Measurements from ENCODE around the gene TMUB2. TPM values are rescaled to one million over a fixed set of nuclear protein-coding genes. Genes with fewer than 3 reads are reported as not detected.

TMUB2 gene
- total RNA-seq, 1 donor from 2014 or later = 33.5 TPM

DNA sequence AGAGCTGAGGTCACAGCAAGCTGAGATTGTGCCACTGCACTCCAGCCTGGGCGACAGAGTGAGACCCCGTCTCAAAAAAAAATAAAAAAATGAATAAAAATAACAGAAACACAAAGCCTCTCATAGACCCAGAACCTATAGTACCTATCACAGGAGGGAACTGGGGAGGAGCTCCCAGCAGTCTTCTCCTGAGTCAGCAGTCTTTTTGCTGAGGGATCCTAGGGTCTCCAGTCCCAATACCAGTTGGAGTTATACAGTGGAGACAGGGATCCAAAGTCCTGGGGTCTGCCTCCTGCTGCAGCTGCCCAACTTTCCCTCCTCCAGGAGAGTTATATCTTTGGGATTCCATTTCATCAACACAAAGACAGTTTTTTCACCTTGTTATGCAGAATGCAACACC is 3.7 kb upstream of the TMUB2 start:
- Mint-ChIP-seq H3K4me1 (peaks cover 36% of the 10 kb centered on the region), H3K27ac (ENCODE audit: unreplicated experiment) (no peak overlapping the region), H3K27me3 (ENCODE audit: low read depth) (peaks cover 4% of the 10 kb centered on the region), H3K4me3 (peak overlapping the region; percentile 76), H3K9me3 (no peaks in the 10 kb centered on the region), H3K36me3 (ENCODE audit: low read depth) (peaks cover 19% of the 10 kb centered on the region)
- TF ChIP-seq, protein P1, sequence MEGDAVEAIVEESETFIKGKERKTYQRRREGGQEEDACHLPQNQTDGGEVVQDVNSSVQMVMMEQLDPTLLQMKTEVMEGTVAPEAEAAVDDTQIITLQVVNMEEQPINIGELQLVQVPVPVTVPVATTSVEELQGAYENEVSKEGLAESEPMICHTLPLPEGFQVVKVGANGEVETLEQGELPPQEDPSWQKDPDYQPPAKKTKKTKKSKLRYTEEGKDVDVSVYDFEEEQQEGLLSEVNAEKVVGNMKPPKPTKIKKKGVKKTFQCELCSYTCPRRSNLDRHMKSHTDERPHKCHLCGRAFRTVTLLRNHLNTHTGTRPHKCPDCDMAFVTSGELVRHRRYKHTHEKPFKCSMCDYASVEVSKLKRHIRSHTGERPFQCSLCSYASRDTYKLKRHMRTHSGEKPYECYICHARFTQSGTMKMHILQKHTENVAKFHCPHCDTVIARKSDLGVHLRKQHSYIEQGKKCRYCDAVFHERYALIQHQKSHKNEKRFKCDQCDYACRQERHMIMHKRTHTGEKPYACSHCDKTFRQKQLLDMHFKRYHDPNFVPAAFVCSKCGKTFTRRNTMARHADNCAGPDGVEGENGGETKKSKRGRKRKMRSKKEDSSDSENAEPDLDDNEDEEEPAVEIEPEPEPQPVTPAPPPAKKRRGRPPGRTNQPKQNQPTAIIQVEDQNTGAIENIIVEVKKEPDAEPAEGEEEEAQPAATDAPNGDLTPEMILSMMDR (conservative IDR thresholded peaks at IDR 0.05) = no peak
- DNase-seq (ENCODE audit: low read depth, low spot score) = no peak

DNA sequence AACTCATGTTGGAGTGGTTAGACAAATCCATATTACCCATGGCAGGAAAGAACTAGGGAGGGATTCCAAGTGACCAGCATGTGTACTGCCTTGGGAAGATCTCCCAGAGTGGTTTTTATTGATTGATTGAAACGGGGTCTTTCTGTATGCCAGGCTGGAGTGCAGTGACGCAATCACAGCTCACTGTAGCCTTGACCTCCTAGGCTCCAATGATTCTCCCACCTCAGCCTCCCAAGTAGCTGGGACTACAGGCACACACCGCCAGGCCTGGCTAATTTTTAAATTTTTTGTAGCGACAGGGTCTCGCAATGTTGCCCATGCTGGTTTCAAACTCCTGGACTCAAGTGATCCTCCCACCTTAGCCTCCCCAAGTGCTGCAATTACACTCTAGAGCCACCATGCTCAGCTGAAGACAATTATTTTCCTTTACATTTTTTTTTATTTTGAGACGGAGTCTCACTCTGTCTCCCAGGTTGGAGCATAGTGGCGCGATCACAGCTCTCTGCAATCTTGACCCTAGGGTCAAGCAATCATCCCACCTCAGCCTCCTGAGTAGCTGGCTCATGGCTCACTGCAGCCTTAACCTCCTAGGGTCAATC is 2.5 kb upstream of the TMUB2 start:
- DNase-seq (ENCODE audit: low read depth, low spot score) = no peak
- H3K9me3 Mint-ChIP-seq = no peaks in the 10 kb centered on the region
- H3K27ac Mint-ChIP-seq (ENCODE audit: unreplicated experiment) = peak overlapping the region; percentile 81
- peaks cover 37% of the 10 kb centered on the region for H3K4me1 Mint-ChIP-seq
- peaks cover 4% of the 10 kb centered on the region for H3K27me3 Mint-ChIP-seq (ENCODE audit: low read depth)
- TF ChIP-seq, protein P1 (conservative IDR thresholded peaks at IDR 0.05) = no peak
- peaks cover 12% of the 10 kb centered on the region for H3K36me3 Mint-ChIP-seq (ENCODE audit: low read depth)
- peak overlapping the region; percentile 99 for H3K4me3 Mint-ChIP-seq

DNA sequence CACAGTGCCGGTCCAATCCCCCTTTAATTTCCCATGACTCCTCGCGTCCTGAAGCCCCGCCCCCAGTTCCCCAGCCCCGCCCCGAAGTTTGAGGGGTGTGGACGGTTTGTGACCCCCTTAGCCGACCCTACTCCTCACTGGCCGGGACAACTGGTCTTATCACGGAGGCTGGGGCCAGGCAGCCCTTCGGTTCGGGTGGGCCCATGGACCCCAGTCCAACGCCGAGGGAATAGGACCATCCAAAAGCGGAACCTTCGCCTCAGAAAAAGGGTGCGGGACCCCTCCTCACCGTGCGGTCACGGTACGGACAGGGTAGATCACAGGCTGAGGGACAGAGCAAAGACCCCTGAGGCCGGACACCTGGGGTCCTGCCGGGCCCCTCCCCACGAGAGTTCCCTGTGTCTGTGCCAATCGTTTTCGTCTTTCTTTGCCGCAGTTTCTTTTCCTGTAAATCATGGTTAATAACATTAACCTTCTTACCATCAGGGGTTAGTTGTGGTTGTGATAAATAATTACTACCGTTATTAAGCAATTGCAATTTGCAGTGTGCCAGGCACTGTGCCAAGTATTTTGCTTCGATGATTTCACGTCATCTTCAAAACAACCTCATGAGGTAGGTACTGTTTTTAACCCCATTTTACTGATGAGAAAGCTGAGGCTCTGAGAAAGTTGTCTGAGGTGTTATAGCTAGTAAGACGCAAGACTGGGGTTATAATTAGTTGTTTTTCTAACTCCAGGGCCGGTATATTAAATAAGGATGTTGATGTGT is 543 bp downstream of the TMUB2 start:
- TF ChIP-seq, protein P1 (conservative IDR thresholded peaks at IDR 0.05) = no peak
- DNase-seq (ENCODE audit: low read depth, low spot score) = no peak
- Mint-ChIP-seq H3K9me3 (no peaks in the 10 kb centered on the region), H3K4me3 (peak overlapping the region; percentile 99), H3K4me1 (peaks cover 43% of the 10 kb centered on the region), H3K36me3 (ENCODE audit: low read depth) (peaks cover 4% of the 10 kb centered on the region), H3K27me3 (ENCODE audit: low read depth) (peaks cover 4% of the 10 kb centered on the region), H3K27ac (ENCODE audit: unreplicated experiment) (peak overlapping the region; percentile 93)

DNA sequence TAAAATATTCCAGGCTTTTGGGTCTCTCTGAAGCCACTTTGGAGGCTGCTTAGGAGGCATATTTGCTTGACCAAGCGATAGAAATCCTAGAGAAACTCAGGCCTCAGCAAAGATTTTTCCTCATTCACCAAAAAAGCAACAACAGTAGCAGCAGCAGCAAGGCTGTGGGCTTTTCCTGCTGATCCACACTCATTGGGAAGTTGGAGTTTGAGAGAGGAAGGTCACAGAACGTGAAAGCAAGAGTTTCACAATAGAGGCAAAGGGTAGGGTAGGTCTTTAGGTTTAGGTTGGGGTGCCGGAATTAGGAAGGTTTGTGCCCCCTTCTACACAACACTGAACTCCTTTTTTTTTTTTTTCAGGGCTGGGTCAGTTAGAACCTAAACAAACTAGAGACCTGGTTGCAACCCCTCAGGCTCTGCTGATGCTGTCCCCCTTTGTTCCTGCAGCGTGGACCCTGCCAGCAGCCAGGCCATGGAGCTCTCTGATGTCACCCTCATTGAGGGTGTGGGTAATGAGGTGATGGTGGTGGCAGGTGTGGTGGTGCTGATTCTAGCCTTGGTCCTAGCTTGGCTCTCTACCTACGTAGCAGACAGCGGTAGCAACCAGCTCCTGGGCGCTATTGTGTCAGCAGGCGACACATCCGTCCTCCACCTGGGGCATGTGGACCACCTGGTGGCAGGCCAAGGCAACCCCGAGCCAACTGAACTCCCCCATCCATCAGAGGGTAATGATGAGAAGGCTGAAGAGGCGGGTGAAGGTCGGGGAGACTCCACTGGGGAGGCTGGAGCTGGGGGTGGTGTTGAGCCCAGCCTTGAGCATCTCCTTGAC is 2.0 kb downstream of the TMUB2 start:
- H3K4me3 Mint-ChIP-seq = peak overlapping the region; percentile 99
- H3K27me3 Mint-ChIP-seq (ENCODE audit: low read depth) = peaks cover 4% of the 10 kb centered on the region
- H3K4me1 Mint-ChIP-seq = peaks cover 46% of the 10 kb centered on the region
- peaks cover 4% of the 10 kb centered on the region for H3K36me3 Mint-ChIP-seq (ENCODE audit: low read depth)
- TF ChIP-seq, protein P1 (conservative IDR thresholded peaks at IDR 0.05) = no peak
- H3K27ac Mint-ChIP-seq (ENCODE audit: unreplicated experiment) = no peak overlapping the region
- no peaks in the 10 kb centered on the region for H3K9me3 Mint-ChIP-seq
- no peak for DNase-seq (ENCODE audit: low read depth, low spot score)

DNA sequence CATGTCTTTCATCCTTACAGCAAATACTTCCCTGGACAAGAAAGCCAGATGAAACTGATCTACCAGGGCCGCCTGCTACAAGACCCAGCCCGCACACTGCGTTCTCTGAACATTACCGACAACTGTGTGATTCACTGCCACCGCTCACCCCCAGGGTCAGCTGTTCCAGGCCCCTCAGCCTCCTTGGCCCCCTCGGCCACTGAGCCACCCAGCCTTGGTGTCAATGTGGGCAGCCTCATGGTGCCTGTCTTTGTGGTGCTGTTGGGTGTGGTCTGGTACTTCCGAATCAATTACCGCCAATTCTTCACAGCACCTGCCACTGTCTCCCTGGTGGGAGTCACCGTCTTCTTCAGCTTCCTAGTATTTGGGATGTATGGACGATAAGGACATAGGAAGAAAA is 3.7 kb downstream of the TMUB2 start:
- DNase-seq (ENCODE audit: low read depth, low spot score) = no peak
- peaks cover 4% of the 10 kb centered on the region for H3K27me3 Mint-ChIP-seq (ENCODE audit: low read depth)
- H3K4me3 Mint-ChIP-seq = peak overlapping the region; percentile 87
- no peaks in the 10 kb centered on the region for H3K9me3 Mint-ChIP-seq
- peak overlapping the region; percentile 27 for H3K27ac Mint-ChIP-seq (ENCODE audit: unreplicated experiment)
- TF ChIP-seq, protein P1 (conservative IDR thresholded peaks at IDR 0.05) = no peak
- peaks cover 33% of the 10 kb centered on the region for H3K4me1 Mint-ChIP-seq
- peaks cover 6% of the 10 kb centered on the region for H3K36me3 Mint-ChIP-seq (ENCODE audit: low read depth)

Data from neural crest cell (in vitro differentiated cells).